Endodermal cell (in vitro differentiated cells): ENCODE results near the gene ZNF622. TPM values are rescaled to one million over a fixed set of nuclear protein-coding genes. Genes with fewer than 3 reads are reported as not detected.

Source experiments
- DNase-seq: peaks from one replicate; pipeline ENCODE4 v3.0.0-alpha.2; 2017
- H3K27ac ChIP-seq: 2 replicates; pipeline ENCODE4 v1.5.1; 2013; ENCODE audit warnings: mild to moderate bottlenecking, low read depth, low read length, moderate library complexity
- H3K27me3 ChIP-seq: 2 replicates; pipeline ENCODE4 v1.6.1; 2013; ENCODE audit warnings: mild to moderate bottlenecking, low read length, moderate library complexity; ENCODE audit not compliant: insufficient read depth, control insufficient read depth, poor library complexity, severe bottlenecking
- H3K36me3 ChIP-seq: 2 replicates; pipeline ENCODE4 v1.7.0; 2013; ENCODE audit warnings: mild to moderate bottlenecking, low read length, moderate library complexity; ENCODE audit not compliant: control insufficient read depth, insufficient read depth
- H3K4me1 ChIP-seq: one replicate; pipeline ENCODE4 v1.7.0; 2013; ENCODE audit warnings: low read length; ENCODE audit not compliant: control insufficient read depth, insufficient read depth
- H3K4me3 ChIP-seq: 2 replicates; pipeline ENCODE4 v1.5.1; 2013; ENCODE audit warnings: mild to moderate bottlenecking, low read length, moderate library complexity
- H3K9ac ChIP-seq: 2 replicates; pipeline ENCODE4 v1.6.1; 2013; ENCODE audit warnings: mild to moderate bottlenecking, low read length, moderate library complexity; ENCODE audit not compliant: poor library complexity, severe bottlenecking; ENCODE audit errors: extremely low read depth
- H3K9me3 ChIP-seq: 2 replicates; pipeline ENCODE4 v1.6.1; 2013; ENCODE audit warnings: mild to moderate bottlenecking, low read length, moderate library complexity; ENCODE audit not compliant: control insufficient read depth
- H3K27ac Mint-ChIP-seq: 2 replicates; pipeline ENCODE4 v1.8.0; 2020; ENCODE audit warnings: mixed read lengths
- H3K27me3 Mint-ChIP-seq: 2 replicates; pipeline ENCODE4 v1.8.0; 2021; ENCODE audit warnings: mild to moderate bottlenecking, mixed read lengths; ENCODE audit not compliant: insufficient read depth
- H3K36me3 Mint-ChIP-seq: 2 replicates; pipeline ENCODE4 v1.8.0; 2020; ENCODE audit warnings: low read depth, mixed read lengths
- H3K4me1 Mint-ChIP-seq: 2 replicates; pipeline ENCODE4 v1.8.0; 2020; ENCODE audit warnings: mixed read lengths
- H3K4me3 Mint-ChIP-seq: 2 replicates; pipeline ENCODE4 v1.8.0; 2020; ENCODE audit warnings: mild to moderate bottlenecking, moderate library complexity, mixed read lengths
- H3K9me3 Mint-ChIP-seq: 2 replicates; pipeline ENCODE4 v1.8.0; 2020; ENCODE audit warnings: mild to moderate bottlenecking, mixed read lengths
- WGBS, 2 experiments: methylation state at CpG; one replicate each; pipeline versions ENCODE4 v1.1.5 to v1.1.7; 2013; ENCODE audit warnings: missing lambda C conversion rate in 2 of 2, mixed read lengths in 1 of 2; ENCODE audit not compliant: insufficient coverage in 1 of 2, insufficient read length in 1 of 2; 5-methylcytosine and 5-hydroxymethylcytosine counted together
- total RNA-seq, 2 donors: library from RNA; stranded (reverse); fragmentation: NEBNext Ultra II Directional in 1 of 2; extraction: Animal tissue kit (Norgen Biotek cat#: 25700) in 1 of 2; gene quantifications; 2 replicates in 1 of 2; 3 replicates in 1 of 2; pipeline ENCODE4 v1.2.1, GENCODE V29; 2021
- TF ChIP-seq, protein P1 (sequence below): fragments of 200-600 bp; sonication (generic); conservative IDR thresholded peaks from 2 replicates; pipeline ENCODE4 v1.5.0; 2021; ENCODE audit warnings: antibody characterized with exemption, mild to moderate bottlenecking

ZNF622 gene
- total RNA-seq, 2 donors from 2014 or later: 27.3 to 28.6 TPM

DNA sequence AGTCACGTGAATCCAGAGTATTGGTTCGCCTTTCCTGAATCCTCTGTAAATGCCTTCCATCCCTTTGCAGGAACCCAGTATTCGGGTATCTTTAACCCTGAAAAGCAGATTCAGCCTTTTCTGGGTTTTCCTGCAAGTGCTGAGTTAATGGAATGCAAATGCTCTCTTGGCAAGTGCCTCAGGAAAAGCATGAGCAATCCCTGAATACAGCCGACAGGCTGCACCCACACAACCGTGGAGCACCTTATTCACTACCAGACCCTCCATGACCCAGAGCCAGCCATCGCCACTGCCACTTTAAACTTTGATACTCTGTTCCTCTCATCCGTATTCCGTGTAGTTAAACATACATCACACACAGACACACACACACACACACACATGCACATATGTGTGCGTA, 54.4 kb downstream of the ZNF622 start:
- Mint-ChIP-seq H3K27me3 (peaks cover 2% of the 10 kb centered on the region), H3K4me3 (no peak overlapping the region), H3K9me3 (peaks cover 12% of the 10 kb centered on the region), H3K36me3 (peaks cover 3% of the 10 kb centered on the region), H3K4me1 (no peaks in the 10 kb centered on the region), H3K27ac (no peak overlapping the region)
- Histone ChIP-seq H3K27ac (no peak overlapping the region), H3K27me3 (no peaks in the 10 kb centered on the region), H3K4me3 (no peak overlapping the region), H3K4me1 (no peaks in the 10 kb centered on the region), H3K9me3 (peaks cover 11% of the 10 kb centered on the region), H3K9ac (no peak overlapping the region), H3K36me3 (no peaks in the 10 kb centered on the region)
- no peak for DNase-seq
- TF ChIP-seq, protein P1, sequence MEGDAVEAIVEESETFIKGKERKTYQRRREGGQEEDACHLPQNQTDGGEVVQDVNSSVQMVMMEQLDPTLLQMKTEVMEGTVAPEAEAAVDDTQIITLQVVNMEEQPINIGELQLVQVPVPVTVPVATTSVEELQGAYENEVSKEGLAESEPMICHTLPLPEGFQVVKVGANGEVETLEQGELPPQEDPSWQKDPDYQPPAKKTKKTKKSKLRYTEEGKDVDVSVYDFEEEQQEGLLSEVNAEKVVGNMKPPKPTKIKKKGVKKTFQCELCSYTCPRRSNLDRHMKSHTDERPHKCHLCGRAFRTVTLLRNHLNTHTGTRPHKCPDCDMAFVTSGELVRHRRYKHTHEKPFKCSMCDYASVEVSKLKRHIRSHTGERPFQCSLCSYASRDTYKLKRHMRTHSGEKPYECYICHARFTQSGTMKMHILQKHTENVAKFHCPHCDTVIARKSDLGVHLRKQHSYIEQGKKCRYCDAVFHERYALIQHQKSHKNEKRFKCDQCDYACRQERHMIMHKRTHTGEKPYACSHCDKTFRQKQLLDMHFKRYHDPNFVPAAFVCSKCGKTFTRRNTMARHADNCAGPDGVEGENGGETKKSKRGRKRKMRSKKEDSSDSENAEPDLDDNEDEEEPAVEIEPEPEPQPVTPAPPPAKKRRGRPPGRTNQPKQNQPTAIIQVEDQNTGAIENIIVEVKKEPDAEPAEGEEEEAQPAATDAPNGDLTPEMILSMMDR: no peak
- WGBS, 2 experiments: 92 to 94% methylated on average over 3 to 9 of the region's 9 CpGs

DNA sequence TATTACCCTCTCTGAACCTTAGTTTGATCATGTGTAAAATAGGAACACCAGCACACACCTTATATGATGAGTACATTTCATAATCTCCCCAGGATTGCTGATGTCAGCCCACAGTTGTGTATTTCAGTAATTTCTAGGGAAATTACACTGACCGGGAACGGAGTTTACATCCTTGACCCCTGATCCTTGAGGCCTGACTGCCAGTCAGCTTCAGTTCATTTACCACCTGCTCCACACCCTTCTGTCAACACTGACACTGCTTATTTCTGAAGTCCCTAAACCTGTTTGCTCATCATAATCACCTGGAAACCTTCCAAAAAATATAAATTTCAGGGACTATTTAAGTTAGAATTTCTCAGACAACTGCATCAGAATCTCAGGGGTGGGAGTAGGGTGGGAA, 55.3 kb downstream of the ZNF622 start:
- H3K27ac Mint-ChIP-seq: no peak overlapping the region
- peaks cover 11% of the 10 kb centered on the region for H3K9me3 ChIP-seq
- TF ChIP-seq, protein P1: no peak
- DNase-seq: no peak
- no peaks in the 10 kb centered on the region for H3K27me3 ChIP-seq
- no peaks in the 10 kb centered on the region for H3K36me3 ChIP-seq
- no peaks in the 10 kb centered on the region for H3K4me1 ChIP-seq
- H3K27me3 Mint-ChIP-seq: peaks cover 2% of the 10 kb centered on the region
- no peak overlapping the region for H3K27ac ChIP-seq
- H3K36me3 Mint-ChIP-seq: peaks cover 3% of the 10 kb centered on the region
- H3K4me1 Mint-ChIP-seq: no peaks in the 10 kb centered on the region
- H3K4me3 Mint-ChIP-seq: no peak overlapping the region
- H3K4me3 ChIP-seq: no peak overlapping the region
- no peak overlapping the region for H3K9ac ChIP-seq
- H3K9me3 Mint-ChIP-seq: peaks cover 12% of the 10 kb centered on the region
- 94 to 100% methylated on average over 2 of the region's 2 CpGs for WGBS, 2 experiments

DNA sequence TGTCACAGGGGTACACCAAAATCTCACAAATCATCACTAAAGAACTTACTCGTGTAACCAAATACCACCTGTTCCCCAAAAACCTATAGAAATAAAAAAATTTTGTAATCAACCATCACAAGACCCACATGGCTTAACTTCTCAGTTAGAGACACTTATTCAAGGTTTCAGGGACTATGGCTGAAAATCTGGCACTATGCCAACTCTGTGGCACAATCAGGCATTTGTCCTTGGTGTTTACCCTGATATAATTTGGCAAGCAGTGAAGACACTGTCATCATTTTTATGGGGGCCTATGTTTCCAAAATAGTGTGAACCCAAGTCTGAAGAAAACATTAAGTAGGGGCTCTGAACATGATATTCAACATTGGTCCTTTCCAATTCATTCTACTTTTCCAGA, 59.0 kb downstream of the ZNF622 start:
- DNase-seq: no peak
- Histone ChIP-seq H3K27me3 (no peaks in the 10 kb centered on the region), H3K4me3 (no peak overlapping the region), H3K9ac (no peak overlapping the region), H3K36me3 (no peaks in the 10 kb centered on the region), H3K9me3 (peaks cover 11% of the 10 kb centered on the region), H3K4me1 (no peaks in the 10 kb centered on the region), H3K27ac (no peak overlapping the region)
- Mint-ChIP-seq H3K36me3 (peaks cover 3% of the 10 kb centered on the region), H3K4me1 (no peaks in the 10 kb centered on the region), H3K9me3 (peaks cover 12% of the 10 kb centered on the region), H3K4me3 (no peak overlapping the region), H3K27me3 (peaks cover 3% of the 10 kb centered on the region), H3K27ac (no peak overlapping the region)
- TF ChIP-seq, protein P1: no peak
- WGBS, 2 experiments: 80 to 95% methylated on average over 1 of the region's 1 CpG
